ENCODE data around the gene PBX1. TPM values are rescaled to one million over a fixed set of nuclear protein-coding genes. Genes with fewer than 3 reads are reported as not detected.

PBX1 gene
- total and polyA plus RNA-seq, 2 of the 4 experiments (the other 2 are of a cell fraction) = 13.9 to 17.9 TPM

DNA sequence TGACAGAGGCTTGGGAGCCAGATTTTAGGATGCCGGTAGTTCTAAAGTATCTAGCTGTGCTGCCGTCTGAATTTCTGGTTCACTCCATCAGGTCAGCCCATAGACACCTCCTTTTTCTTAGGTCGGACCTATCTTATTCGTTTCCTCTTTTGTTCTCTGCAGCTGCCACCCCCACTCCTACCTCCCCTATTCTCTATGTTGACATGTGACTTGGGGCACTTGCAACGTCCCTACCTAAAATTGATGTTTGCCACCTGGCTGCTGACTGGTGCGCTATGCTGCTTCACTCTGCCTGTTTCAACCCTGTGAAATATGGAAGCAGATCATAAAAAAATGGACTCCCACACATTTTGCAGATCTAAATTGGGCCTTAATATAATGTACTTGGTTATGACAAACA is 55.3 kb downstream of the PBX1 start:
- no peak overlapping the region for H3K27ac ChIP-seq (ENCODE audit: insufficient read depth, low read length)
- H2BK120ac ChIP-seq (ENCODE audit: low read depth, low read length) = no peak overlapping the region
- intact Hi-C loops (cut with micrococcal nuclease) = loop anchor here (10.0 kb wide), 1 partner anchor 1200 kb away; no protein-coding TSS in a partner anchor
- no peak overlapping the region for H2BK20ac ChIP-seq (ENCODE audit: low read depth, low read length)
- no peak overlapping the region for H4K8ac ChIP-seq (ENCODE audit: low read depth in 2 of 2, low read length in 2 of 2)
- no peak overlapping the region for H3K4ac ChIP-seq (ENCODE audit: low read depth, low read length)
- ATAC-seq (ENCODE audit: low read depth) (no peak), DNase-seq (no peak)
- peaks cover 8 to 24% of the 10 kb centered on the region in 2 experiments; a peak in 3 of 4 replicates for H3K79me1 ChIP-seq (ENCODE audit: low read depth in 1 of 2, low read length in 2 of 2)
- H3K36me3 ChIP-seq (ENCODE audit: control insufficient read depth, insufficient read depth, low read length) = peaks cover 5% of the 10 kb centered on the region; the same call in 1 of the 2 replicates
- H4K20me1 ChIP-seq (ENCODE audit: insufficient read depth, low read length) = no peaks in the 10 kb centered on the region
- no peak overlapping the region for H2AFZ ChIP-seq (replicated peaks; ENCODE audit: low read length, poor library complexity)
- TF ChIP-seq NFE2L2 (IDR thresholded peaks at IDR 0.05; ENCODE audit: low read depth, low read length) (no peak), CEBPB (IDR thresholded peaks at IDR 0.05; ENCODE audit: low read depth, low read length) (no peak), MXI1 (IDR thresholded peaks at IDR 0.05; ENCODE audit: borderline replicate concordance, low read depth, low read length) (no peak), MAZ (IDR thresholded peaks at IDR 0.05; ENCODE audit: borderline replicate concordance, low read depth, low read length) (no peak), POLR2A (IDR thresholded peaks at IDR 0.05; ENCODE audit: low read depth, low read length) (no peak), FOS (IDR thresholded peaks at IDR 0.05; ENCODE audit: low read depth, low read length) (no peak), BHLHE40 (IDR thresholded peaks at IDR 0.05; ENCODE audit: low read depth, low read length) (no peak), CHD1 (IDR thresholded peaks at IDR 0.05; ENCODE audit: low read depth, low read length) (no peak)
- TF ChIP-seq, protein P1, sequence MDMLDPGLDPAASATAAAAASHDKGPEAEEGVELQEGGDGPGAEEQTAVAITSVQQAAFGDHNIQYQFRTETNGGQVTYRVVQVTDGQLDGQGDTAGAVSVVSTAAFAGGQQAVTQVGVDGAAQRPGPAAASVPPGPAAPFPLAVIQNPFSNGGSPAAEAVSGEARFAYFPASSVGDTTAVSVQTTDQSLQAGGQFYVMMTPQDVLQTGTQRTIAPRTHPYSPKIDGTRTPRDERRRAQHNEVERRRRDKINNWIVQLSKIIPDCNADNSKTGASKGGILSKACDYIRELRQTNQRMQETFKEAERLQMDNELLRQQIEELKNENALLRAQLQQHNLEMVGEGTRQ (IDR thresholded peaks at IDR 0.05; ENCODE audit: low read depth, low read length) = no peak
- TF ChIP-seq, protein P2, sequence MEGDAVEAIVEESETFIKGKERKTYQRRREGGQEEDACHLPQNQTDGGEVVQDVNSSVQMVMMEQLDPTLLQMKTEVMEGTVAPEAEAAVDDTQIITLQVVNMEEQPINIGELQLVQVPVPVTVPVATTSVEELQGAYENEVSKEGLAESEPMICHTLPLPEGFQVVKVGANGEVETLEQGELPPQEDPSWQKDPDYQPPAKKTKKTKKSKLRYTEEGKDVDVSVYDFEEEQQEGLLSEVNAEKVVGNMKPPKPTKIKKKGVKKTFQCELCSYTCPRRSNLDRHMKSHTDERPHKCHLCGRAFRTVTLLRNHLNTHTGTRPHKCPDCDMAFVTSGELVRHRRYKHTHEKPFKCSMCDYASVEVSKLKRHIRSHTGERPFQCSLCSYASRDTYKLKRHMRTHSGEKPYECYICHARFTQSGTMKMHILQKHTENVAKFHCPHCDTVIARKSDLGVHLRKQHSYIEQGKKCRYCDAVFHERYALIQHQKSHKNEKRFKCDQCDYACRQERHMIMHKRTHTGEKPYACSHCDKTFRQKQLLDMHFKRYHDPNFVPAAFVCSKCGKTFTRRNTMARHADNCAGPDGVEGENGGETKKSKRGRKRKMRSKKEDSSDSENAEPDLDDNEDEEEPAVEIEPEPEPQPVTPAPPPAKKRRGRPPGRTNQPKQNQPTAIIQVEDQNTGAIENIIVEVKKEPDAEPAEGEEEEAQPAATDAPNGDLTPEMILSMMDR (conservative IDR thresholded peaks at IDR 0.05; ENCODE audit: low read depth, low read length) = no peak
- H3K4me2 ChIP-seq (ENCODE audit: low read depth, low read length) = no peak overlapping the region
- ChIA-PET CTCF (no interaction called here), POLR2A (ENCODE audit: unreplicated experiment) (no interaction called here)
- H2AK9ac ChIP-seq (replicated peaks; ENCODE audit: low read depth, low read length, poor library complexity) = no peak overlapping the region
- no peak overlapping the region for H3K18ac ChIP-seq (ENCODE audit: low read depth, low read length)
- in situ Hi-C loops (cut with MboI; ENCODE audit: low sequenced_read_pairs) = loop anchor here (10.0 kb wide), 1 partner anchor 170 kb away; no protein-coding TSS in a partner anchor
- WGBS, 2 experiments (ENCODE audit: extremely low coverage in 2 of 2, insufficient read length in 1 of 2) = no CpG with 5 or more reads among the region's 6 CpGs
- no peak overlapping the region for H2BK5ac ChIP-seq (ENCODE audit: low read depth, low read length, poor library complexity, severe bottlenecking)
- no peak overlapping the region for H4K91ac ChIP-seq (ENCODE audit: insufficient read depth, low read depth, low read length)
- H3K14ac ChIP-seq (replicated peaks; ENCODE audit: low read depth, low read length) = no peak overlapping the region
- dilution Hi-C loops (cut with HindIII; ENCODE audit: low sequenced_read_pairs, unreplicated experiment) = no loop called here
- BruUV-seq (replicated peaks) = no TSS peak
- peaks cover 17% of the 10 kb centered on the region for H3K4me1 ChIP-seq (ENCODE audit: control insufficient read depth, insufficient read depth, low read length)
- H3K23ac ChIP-seq (ENCODE audit: low read depth, low read length) = no peak overlapping the region
- peaks cover 9% of the 10 kb centered on the region for H3K9me1 ChIP-seq (ENCODE audit: insufficient read depth, low read length)
- H2AK5ac ChIP-seq (ENCODE audit: low read depth, low read length) = no peak overlapping the region
- no peak overlapping the region for H4K5ac ChIP-seq (ENCODE audit: low read depth, low read length)
- H3K27me3 ChIP-seq (ENCODE audit: control insufficient read depth, insufficient read depth, low read length) = no peaks in the 10 kb centered on the region
- H3K56ac ChIP-seq (ENCODE audit: extremely low read depth, insufficient read depth, low read length) = no peak overlapping the region
- no peak overlapping the region for H3K4me3 ChIP-seq (ENCODE audit: insufficient read depth, low read depth, low read length)
- H3K9me3 ChIP-seq (ENCODE audit: control insufficient read depth, insufficient read depth, low read length) = no peaks in the 10 kb centered on the region
- H3K9ac ChIP-seq (ENCODE audit: low read depth, low read length) = no peak overlapping the region
- H2BK15ac ChIP-seq (ENCODE audit: low read depth, low read length) = no peak overlapping the region
